GM12878 (cell line): ENCODE results near the gene CASTOR1. TPM values are rescaled to one million over a fixed set of nuclear protein-coding genes. Genes with fewer than 3 reads are reported as not detected.

Source experiments
- ATAC-seq: fragments of 200-7000 bp; cut with Tn5 transposase; 3 replicates; pipeline ENCODE4 v1.9.1; 2020; ENCODE audit warnings: mild to moderate bottlenecking, moderate library complexity
- BruUV-seq: library from RNA; stranded (reverse); fragments of 400-500 nt; replicated peaks from 2 replicates; lab custom pipeline; 2021; lab: Mats Ljungman, UMichigan
- CTCF ChIA-PET: fragments of 300-600 bp; sonication (Branson Sonifier 250); formaldehyde crosslinking; extraction: SDS; loops from one replicate; lab custom pipeline; 2021; ENCODE audit warnings: inconsistent platforms; lab: Yijun Ruan, JAX
- POLR2A ChIA-PET: fragments of 350-600 bp; formaldehyde crosslinking; extraction: SDS; loops from one replicate; lab custom pipeline; 2021; ENCODE audit warnings: inconsistent platforms; lab: Charles Lee
- RAD21 ChIA-PET: fragments of 300-600 bp; sonication (Branson Sonifier 250); formaldehyde crosslinking; loops from one replicate; lab custom pipeline; 2023; ENCODE audit warnings: antibody characterized with exemption; ENCODE audit not compliant: unreplicated experiment; lab: Charles Lee
- SMC1A ChIA-PET: fragments of 300-600 bp; sonication (Branson Sonifier 250); formaldehyde crosslinking; loops from one replicate; lab custom pipeline; 2023; ENCODE audit not compliant: unreplicated experiment, uncharacterized antibody; lab: Charles Lee
- DNase-seq: peaks from one replicate; pipeline ENCODE4 v3.0.0-alpha.2; 2011; ENCODE audit warnings: low read depth, low spot score
- FAIRE-seq: peaks from 3 replicates; lab custom pipeline; 2011; peaks lifted over from hg19 to GRCh38; lab: Jason Lieb, UNC
- H2AFZ ChIP-seq: 2 replicates; pipeline ENCODE4 v1.6.0; 2011; ENCODE audit warnings: low read depth, low read length, control low read depth; ENCODE audit not compliant: control insufficient read depth
- H3K27ac ChIP-seq: 2 replicates; pipeline ENCODE4 v1.5.1; 2011; ENCODE audit warnings: control low read depth; ENCODE audit not compliant: control insufficient read depth, insufficient read depth
- H3K27me3 ChIP-seq, 2 experiments: replicated peaks in 1 of 2; 2 replicates each; pipeline versions ENCODE4 v1.6.0 to v1.6.1; 2011; ENCODE audit warnings: low read length in 1 of 2; ENCODE audit not compliant: control insufficient read depth in 2 of 2, insufficient read depth in 2 of 2
- H3K36me3 ChIP-seq, 2 experiments: 2 replicates each; pipeline ENCODE4 v1.5.1; 2011; ENCODE audit warnings: low read length in 1 of 2; ENCODE audit not compliant: control insufficient read depth in 2 of 2, insufficient read depth in 2 of 2
- H3K4me1 ChIP-seq: 2 replicates; pipeline ENCODE4 v1.6.1; 2011; ENCODE audit warnings: mild to moderate bottlenecking, low read length, moderate library complexity, mixed read lengths; ENCODE audit not compliant: control insufficient read depth, insufficient read depth
- H3K4me2 ChIP-seq: 2 replicates; pipeline ENCODE4 v1.6.0; 2011; ENCODE audit warnings: control low read depth; ENCODE audit not compliant: control insufficient read depth, insufficient read depth
- H3K4me3 ChIP-seq: fragments of 200-600 bp; sonication (generic); 2 replicates; pipeline ENCODE4 v1.5.1; 2016
- H3K79me2 ChIP-seq: 2 replicates; pipeline ENCODE4 v1.6.0; 2011; ENCODE audit warnings: low read length; ENCODE audit not compliant: control insufficient read depth, insufficient read depth
- H3K9ac ChIP-seq: 2 replicates; pipeline ENCODE4 v1.8.0; 2011; ENCODE audit warnings: low read length, control low read depth, mixed read lengths; ENCODE audit not compliant: control insufficient read depth, insufficient read depth
- H3K9me3 ChIP-seq: replicated peaks from 3 replicates; pipeline ENCODE4 v1.5.1; 2011; ENCODE audit warnings: mild to moderate bottlenecking, low read length; ENCODE audit not compliant: control insufficient read depth, insufficient read depth
- H4K20me1 ChIP-seq: 2 replicates; pipeline ENCODE4 v1.6.0; 2011; ENCODE audit not compliant: control insufficient read depth, insufficient read depth
- ASH2L ChIP-seq: fragments of 300-600, 200-600 bp; sonication (generic); IDR thresholded peaks from 2 replicates; pipeline ENCODE4 v1.6.1; 2017; ENCODE audit warnings: low read depth, mild to moderate bottlenecking, borderline replicate concordance
- BCL3 ChIP-seq: IDR thresholded peaks from 2 replicates; pipeline ENCODE4 v1.6.1; 2011; ENCODE audit warnings: borderline replicate concordance, low read depth, mild to moderate bottlenecking, moderate library complexity, low read length; ENCODE audit not compliant: insufficient read depth, poor library complexity, severe bottlenecking
- CBX3 ChIP-seq: fragments of 200-600 bp; sonication (generic); IDR thresholded peaks from 2 replicates; pipeline ENCODE4 v1.6.1; 2016; ENCODE audit warnings: low read depth, borderline replicate concordance
- ESRRA ChIP-seq: IDR thresholded peaks from 2 replicates; pipeline ENCODE4 v1.6.1; 2012; ENCODE audit warnings: mild to moderate bottlenecking, low read length, improper control_type of control experiment
- FOXK2 ChIP-seq: fragments of 450-650 bp; IDR thresholded peaks from 2 replicates; pipeline ENCODE4 v1.6.1; 2017; ENCODE audit warnings: mild to moderate bottlenecking, moderate library complexity
- IKZF2 ChIP-seq, 2 experiments: fragments of 450-650 bp; IDR thresholded peaks; 2 replicates each; pipeline ENCODE4 v1.6.1; 2017; ENCODE audit warnings: mild to moderate bottlenecking in 2 of 2, moderate library complexity in 2 of 2
- MXI1 ChIP-seq: fragments of 150-350 bp; IDR thresholded peaks from 2 replicates; pipeline ENCODE4 v1.6.1; 2011; ENCODE audit warnings: low read depth, mild to moderate bottlenecking, inconsistent platforms, low read length, improper control_type of control experiment
- NR2C2 ChIP-seq: IDR thresholded peaks from 2 replicates; pipeline ENCODE4 v1.6.1; 2011; ENCODE audit warnings: borderline replicate concordance, low read depth; ENCODE audit not compliant: control insufficient read depth, insufficient read length
- PML ChIP-seq: IDR thresholded peaks from 2 replicates; pipeline ENCODE4 v1.6.1; 2012; ENCODE audit warnings: low read length, inconsistent platforms
- RAD51 ChIP-seq: fragments of 450-650 bp; IDR thresholded peaks from 2 replicates; pipeline ENCODE4 v1.6.1; 2016; ENCODE audit warnings: moderate library complexity, mild to moderate bottlenecking, inconsistent platforms
- RB1 ChIP-seq: fragments of 450-650 bp; formaldehyde crosslinking; IDR thresholded peaks from 2 replicates; pipeline ENCODE4 v1.6.1; 2017; ENCODE audit warnings: mild to moderate bottlenecking, borderline replicate concordance
- SIN3A ChIP-seq: IDR thresholded peaks from 2 replicates; pipeline ENCODE4 v1.6.1; 2012; ENCODE audit warnings: low read depth, low read length, improper control_type of control experiment
- SIX5 ChIP-seq: IDR thresholded peaks from 2 replicates; pipeline ENCODE4 v1.6.1; 2011; ENCODE audit warnings: mild to moderate bottlenecking, low read depth, low read length, moderate library complexity; ENCODE audit not compliant: severe bottlenecking
- SMARCA5 ChIP-seq: fragments of 450-650 bp; IDR thresholded peaks from 2 replicates; pipeline ENCODE4 v1.6.1; 2017; ENCODE audit warnings: mild to moderate bottlenecking
- SREBF2 ChIP-seq: IDR thresholded peaks from 2 replicates; pipeline ENCODE4 v1.6.1; 2012; ENCODE audit warnings: mild to moderate bottlenecking, low read length
- STAT1 ChIP-seq: fragments of 450-650 bp; conservative IDR thresholded peaks from 2 replicates; pipeline ENCODE4 v1.6.1; 2014; ENCODE audit warnings: antibody characterized with exemption, mild to moderate bottlenecking
- STAT3 ChIP-seq: IDR thresholded peaks from 2 replicates; pipeline ENCODE4 v1.6.1; 2011; ENCODE audit warnings: low read depth, low read length, improper control_type of control experiment
- WRNIP1 ChIP-seq: IDR thresholded peaks from 2 replicates; pipeline ENCODE4 v1.6.1; 2011; ENCODE audit warnings: low read depth, low read length, improper control_type of control experiment, borderline replicate concordance
- ZNF24 ChIP-seq: fragments of 450-650 bp; IDR thresholded peaks from 2 replicates; pipeline ENCODE4 v1.6.1; 2017; ENCODE audit warnings: antibody characterized with exemption, mild to moderate bottlenecking
- WGBS: methylation state at CpG from one replicate; pipeline ENCODE4 v1.1.6; 2016; ENCODE audit warnings: low lambda C conversion rate; ENCODE audit not compliant: insufficient replicate concordance, insufficient coverage; ENCODE audit errors: missing lambda C conversion rate; 5-methylcytosine and 5-hydroxymethylcytosine counted together
- in situ Hi-C: fragments of 300-500 bp; cut with MboI; formaldehyde crosslinking; loops from 9 replicates; pipeline ENCODE4 v1.14.3; 2018; ENCODE audit warnings: mixed read lengths
- intact Hi-C: fragments of 100-400 bp; cut with micrococcal nuclease; formaldehyde crosslinking; loops from one replicate; pipeline ENCODE4 v1.14.2; 2022; ENCODE audit not compliant: unreplicated experiment
- polyA plus RNA-seq, 11 experiments: library from polyadenylated mRNA; depleted of rRNA in 4 of 11; unstranded in 6 of 11; stranded (reverse) in 5 of 11; fragments of >200 nt; fragmentation: Nextera tagmentation in 4 of 11; fragmentation: Illumina TruSeq in 1 of 11; extraction: Ambion mirVana in 4 of 11; extraction: Trizol in 1 of 11; gene quantifications; 1 replicate in 1 of 11; 2 replicates in 10 of 11; pipeline versions ENCODE4 v1.2.1 to v1.2.3, GENCODE V29; 2011 to 2016; ENCODE audit warnings: inconsistent platforms in 2 of 11, missing spikeins in 2 of 11, low read depth in 1 of 11
- total RNA-seq, 4 experiments: library from RNA; depleted of rRNA in 3 of 4; stranded (reverse); fragments of >200 nt in 3 of 4; fragmentation: Illumina TruSeq in 1 of 4; extraction: Trizol in 1 of 4; gene quantifications; 2 replicates each; pipeline versions ENCODE4 v1.2.1 to v1.2.3, GENCODE V29; 2013 to 2021
- TF ChIP-seq, protein P1 (sequence below): fragments of 450-650 bp; IDR thresholded peaks from 2 replicates; pipeline ENCODE4 v1.6.1; 2014; ENCODE audit warnings: mild to moderate bottlenecking

The CASTOR1 gene
- total and polyA plus RNA-seq, 10 of the 15 experiments (the other 5 are each of a cell fraction or from before 2014, with no cell fraction given), result 0.31 to 9.1 (median 3.3) TPM

DNA sequence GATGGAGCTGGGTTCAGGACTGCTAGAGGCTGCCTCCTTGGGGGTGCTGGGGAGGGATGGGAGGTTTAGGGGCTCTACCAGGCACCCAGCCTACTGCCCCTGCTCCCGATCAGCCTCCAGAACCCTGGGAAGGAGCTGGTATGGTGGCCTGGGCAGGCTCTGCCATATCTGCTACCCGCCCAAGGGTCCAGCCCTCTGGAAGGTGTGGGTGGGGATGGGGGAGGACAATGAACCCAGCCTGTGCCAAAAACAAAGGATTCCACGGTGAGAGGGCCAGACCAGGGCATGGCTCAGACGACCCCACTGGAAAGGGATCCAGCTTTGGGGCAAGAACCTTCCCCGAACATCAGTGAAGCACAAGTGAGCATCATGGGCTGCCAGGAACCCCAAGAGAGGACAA, 3.0 kb downstream of the CASTOR1 start (continued):
- TF ChIP-seq BCL3 (no peak), PML (no peak), SREBF2 (no peak), MXI1 (no peak)

DNA sequence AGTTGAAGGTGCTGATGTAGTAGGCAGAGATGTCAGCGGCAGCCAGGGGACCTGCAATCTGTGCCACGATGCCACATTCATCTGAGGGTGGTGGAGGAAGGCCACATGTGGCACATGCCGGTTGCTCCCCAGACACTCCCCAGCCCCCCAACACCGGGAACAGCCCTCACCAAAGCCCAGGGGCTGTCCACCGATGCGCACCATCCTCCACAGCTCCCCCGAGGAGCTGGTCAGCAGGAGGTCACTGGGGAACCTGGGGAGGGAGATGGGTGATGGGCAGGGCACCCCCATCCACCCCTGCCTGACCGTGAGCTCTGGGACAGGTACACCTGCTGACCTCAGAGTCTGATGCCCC, 3.5 kb downstream of the CASTOR1 start:
- TF ChIP-seq SIN3A (no peak), RAD51 (no peak), PML (no peak), SMARCA5 (no peak), RB1 (no peak), NR2C2 (no peak), STAT1 (no peak), STAT3 (no peak), SIX5 (no peak), ASH2L (no peak), ESRRA (no peak), IKZF2 (IDR thresholded peaks at IDR 0.05) (no peak), ZNF24 (no peak), CBX3 (no peak), FOXK2 (no peak), WRNIP1 (no peak)
- TF ChIP-seq, protein P1, sequence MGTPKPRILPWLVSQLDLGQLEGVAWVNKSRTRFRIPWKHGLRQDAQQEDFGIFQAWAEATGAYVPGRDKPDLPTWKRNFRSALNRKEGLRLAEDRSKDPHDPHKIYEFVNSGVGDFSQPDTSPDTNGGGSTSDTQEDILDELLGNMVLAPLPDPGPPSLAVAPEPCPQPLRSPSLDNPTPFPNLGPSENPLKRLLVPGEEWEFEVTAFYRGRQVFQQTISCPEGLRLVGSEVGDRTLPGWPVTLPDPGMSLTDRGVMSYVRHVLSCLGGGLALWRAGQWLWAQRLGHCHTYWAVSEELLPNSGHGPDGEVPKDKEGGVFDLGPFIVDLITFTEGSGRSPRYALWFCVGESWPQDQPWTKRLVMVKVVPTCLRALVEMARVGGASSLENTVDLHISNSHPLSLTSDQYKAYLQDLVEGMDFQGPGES, result no peak
- POLR2A ChIA-PET, result no interaction called here
- peaks cover 20% of the 10 kb centered on the region for H3K4me1 ChIP-seq
- H2AFZ ChIP-seq, result no peak overlapping the region
- no peak overlapping the region for H3K4me3 ChIP-seq
- CTCF ChIA-PET, result interaction anchor here (0.8 to 10.5 kb wide), 12 partner anchors 18 to 182 kb away, joined by 3 to 436 read pairs (median 6); partner anchors contain the start of genes OSM and RNF215
- BruUV-seq, result no TSS peak
- intact Hi-C loops, result loop anchor here (1.0 to 10.0 kb wide), 2 partner anchors 178 to 199 kb away; no protein-coding TSS in a partner anchor
- SMC1A ChIA-PET, result interaction anchor here (4.7 to 5.6 kb wide), 2 partner anchors 100 to 179 kb away, joined by 41 to 201 read pairs; partner anchors contain the start of gene RNF215
- WGBS, result 70% methylated on average over 8 of the region's 8 CpGs
- no peaks in the 10 kb centered on the region for H4K20me1 ChIP-seq
- no peak overlapping the region for H3K4me2 ChIP-seq
- FAIRE-seq (no peak), DNase-seq (no peak), ATAC-seq (no peak)
- H3K36me3 ChIP-seq, result 0 out of 4 replicates have a peak, but pooled peaks cover 0 to under 1% of the 10 kb centered on the region in 2 experiments
- H3K27ac ChIP-seq, result no peak overlapping the region
- H3K79me2 ChIP-seq, result no peaks in the 10 kb centered on the region
- no peaks in the 10 kb centered on the region; a peak in 1 of 4 replicates for H3K27me3 ChIP-seq
- H3K9ac ChIP-seq, result no peak overlapping the region
- RAD21 ChIA-PET, result interaction anchor here (0.6 to 1.5 kb wide), 6 partner anchors 23 to 175 kb away, joined by 3 to 5 read pairs (median 3); partner anchors contain the start of gene RNF215
- in situ Hi-C loops, result loop anchor here (5.0 kb wide), 1 partner anchor 101 kb away; the partner anchor contains the start of gene RNF215
- no peaks in the 10 kb centered on the region for H3K9me3 ChIP-seq
